ENCODE data around the gene LY6G6F. TPM values are rescaled to one million over a fixed set of nuclear protein-coding genes. Genes with fewer than 3 reads are reported as not detected.

LY6G6F gene
- total and polyA plus RNA-seq, 10 of the 15 experiments (the other 5 are each of a cell fraction or from before 2014, with no cell fraction given) = not detected

- no peak overlapping the region for H3K9ac ChIP-seq (ENCODE audit: control insufficient read depth, insufficient read depth, low read length)
- H3K36me3 ChIP-seq (ENCODE audit: control insufficient read depth in 2 of 2, insufficient read depth in 2 of 2, low read length in 1 of 2) = no peaks in the 10 kb centered on the region
- RAD21 ChIA-PET (ENCODE audit: unreplicated experiment) = no interaction called here
- CTCF ChIA-PET = no interaction called here
- no peaks in the 10 kb centered on the region for H3K9me3 ChIP-seq (replicated peaks; ENCODE audit: control insufficient read depth, insufficient read depth, low read length)
- no peak overlapping the region for H2AFZ ChIP-seq (ENCODE audit: control insufficient read depth, low read depth, low read length)
- intact Hi-C loops (cut with micrococcal nuclease; ENCODE audit: unreplicated experiment) (no loop called here), in situ Hi-C loops (cut with MboI) (no loop called here)
- 33% methylated on average over 6 of the region's 6 CpGs for WGBS (ENCODE audit: insufficient coverage, insufficient replicate concordance, low lambda C conversion rate, missing lambda C conversion rate)
- no peak for FAIRE-seq
- SMC1A ChIA-PET (ENCODE audit: uncharacterized antibody, unreplicated experiment) = no interaction called here
- no peak overlapping the region for H3K27ac ChIP-seq (ENCODE audit: control insufficient read depth, insufficient read depth)
- H3K4me2 ChIP-seq (ENCODE audit: control insufficient read depth, insufficient read depth) = no peak overlapping the region
- no peak overlapping the region for H3K4me3 ChIP-seq
- H4K20me1 ChIP-seq (ENCODE audit: control insufficient read depth, insufficient read depth) = no peaks in the 10 kb centered on the region
- no peak for TF ChIP-seq ZSCAN29 (IDR thresholded peaks at IDR 0.05)
- no peak for TF ChIP-seq MTA3 (IDR thresholded peaks at IDR 0.05; ENCODE audit: borderline replicate concordance, low read length)
- no peak for TF ChIP-seq GABPA (IDR thresholded peaks at IDR 0.05; ENCODE audit: low read depth)
- no peak for TF ChIP-seq SUZ12 (IDR thresholded peaks at IDR 0.05; ENCODE audit: unreplicated experiment)
- no peak for TF ChIP-seq NRF1 (conservative IDR thresholded peaks at IDR 0.05; ENCODE audit: low read depth, low read length)
- TF ChIP-seq CUX1 (IDR thresholded peaks at IDR 0.05; ENCODE audit: insufficient replicate concordance, low read depth, low read length) = no peak
- TF ChIP-seq FOXM1 (IDR thresholded peaks at IDR 0.05; ENCODE audit: low read depth, low read length) = no peak
- no peak for TF ChIP-seq EP300 (IDR thresholded peaks at IDR 0.05; ENCODE audit: borderline replicate concordance in 1 of 2, control insufficient read depth in 1 of 2, low read depth in 2 of 2, low read length in 2 of 2)
- no peak for TF ChIP-seq EED (IDR thresholded peaks at IDR 0.05; ENCODE audit: low read depth)
- no peak for ATAC-seq
- no peaks in the 10 kb centered on the region for H3K79me2 ChIP-seq (ENCODE audit: control insufficient read depth, insufficient read depth, low read length)
- no peak for DNase-seq (ENCODE audit: low read depth, low spot score)
- H3K27me3 ChIP-seq (replicated peaks in 1 of 2; ENCODE audit: control insufficient read depth in 2 of 2, insufficient read depth in 2 of 2, low read length in 1 of 2) = no peaks in the 10 kb centered on the region; a peak in 2 of 4 replicates
- POLR2A ChIA-PET = interaction anchor here (0.8 kb wide), 1 partner anchor 87 kb away, joined by 3 read pairs; the partner anchor contains the start of gene LSM2
- no TSS peak for BruUV-seq (replicated peaks)
- H3K4me1 ChIP-seq (ENCODE audit: control insufficient read depth, insufficient read depth, low read length) = no peaks in the 10 kb centered on the region
These were observed 12.3 kb downstream of the LY6G6F start for GRCh38 chr6:31719001-31719400.

All from GM12878 (cell line).